HepG2 (cell line): Measurements from ENCODE around the gene PIGBOS1. TPM values are rescaled to one million over a fixed set of nuclear protein-coding genes. Genes with fewer than 3 reads are reported as not detected.

Experiments
- BATF2 ChIP-seq: sonication (generic); formaldehyde crosslinking; IDR thresholded peaks from 2 replicates; pipeline ENCODE4 v1.8.0; 2022; ENCODE audit warnings: mild to moderate bottlenecking, missing genetic modification reagents, moderate library complexity
- BCL6 ChIP-seq: IDR thresholded peaks from 2 replicates; pipeline ENCODE4 v1.6.1; 2016; ENCODE audit warnings: missing genetic modification reagents, missing compliant biosample characterization
- BRCA1 ChIP-seq: sonication (generic); formaldehyde crosslinking; IDR thresholded peaks from 2 replicates; pipeline ENCODE4 v1.4.0; 2020; ENCODE audit warnings: missing genetic modification reagents
- CTCF ChIP-seq: sonication (generic); formaldehyde crosslinking; IDR thresholded peaks from 2 replicates; pipeline ENCODE4 v1.5.0; 2020; ENCODE audit warnings: mild to moderate bottlenecking, missing genetic modification reagents, moderate library complexity
- GTF2F1 ChIP-seq: fragments of 150-350 bp; IDR thresholded peaks from 2 replicates; pipeline ENCODE4 v1.6.1; 2014; ENCODE audit warnings: low read length
- GTF3A ChIP-seq: sonication (generic); formaldehyde crosslinking; conservative IDR thresholded peaks from 2 replicates; pipeline ENCODE4 v1.4.0; 2020; ENCODE audit warnings: mild to moderate bottlenecking, missing genetic modification reagents
- HINFP ChIP-seq: sonication (generic); formaldehyde crosslinking; IDR thresholded peaks from 2 replicates; pipeline ENCODE4 v1.4.0; 2020; ENCODE audit warnings: low read depth, mild to moderate bottlenecking, missing genetic modification reagents
- HOXA5 ChIP-seq: sonication (generic); formaldehyde crosslinking; IDR thresholded peaks from 2 replicates; pipeline ENCODE4 v1.4.0; 2020; ENCODE audit warnings: missing genetic modification reagents
- IKZF5 ChIP-seq: IDR thresholded peaks from 2 replicates; pipeline ENCODE4 v1.6.1; 2018; ENCODE audit warnings: missing genetic modification reagents, mild to moderate bottlenecking, missing compliant biosample characterization
- KDM4B ChIP-seq: sonication (generic); formaldehyde crosslinking; IDR thresholded peaks from 2 replicates; pipeline ENCODE4 v1.4.0; 2020; ENCODE audit warnings: missing genetic modification reagents
- MEF2D ChIP-seq: sonication (generic); formaldehyde crosslinking; IDR thresholded peaks from 2 replicates; pipeline ENCODE4 v1.5.1; 2020; ENCODE audit warnings: mild to moderate bottlenecking, missing genetic modification reagents
- SOX13 ChIP-seq, 3 experiments: fragments of 450-650 bp in 1 of 3; sonication (generic) in 1 of 3; formaldehyde crosslinking in 1 of 3; IDR thresholded peaks in 2 of 3; conservative IDR thresholded peaks in 1 of 3; 2 replicates each; pipeline versions ENCODE4 v1.5.0 to v1.6.1; 2016 to 2020; ENCODE audit warnings: antibody characterized with exemption in 1 of 3, mild to moderate bottlenecking in 1 of 3, missing compliant biosample characterization in 1 of 3, missing genetic modification reagents in 1 of 3, moderate library complexity in 1 of 3
- STAG1 ChIP-seq: sonication (generic); formaldehyde crosslinking; IDR thresholded peaks from 2 replicates; pipeline ENCODE4 v1.4.0; 2020; ENCODE audit warnings: missing genetic modification reagents
- ZFAT ChIP-seq: sonication (generic); formaldehyde crosslinking; conservative IDR thresholded peaks from 2 replicates; pipeline ENCODE4 v1.8.1; 2023; ENCODE audit warnings: missing genetic modification reagents, inconsistent platforms
- ZFP91 ChIP-seq: sonication (generic); formaldehyde crosslinking; IDR thresholded peaks from 2 replicates; pipeline ENCODE4 v1.9.0; 2022; ENCODE audit warnings: missing genetic modification reagents, mild to moderate bottlenecking, borderline replicate concordance
- ZNF10 ChIP-seq: sonication (generic); formaldehyde crosslinking; IDR thresholded peaks from 2 replicates; pipeline ENCODE4 v1.4.0; 2020; ENCODE audit warnings: mild to moderate bottlenecking, low read depth, missing genetic modification reagents, borderline replicate concordance
- ZNF121 ChIP-seq: sonication (generic); formaldehyde crosslinking; IDR thresholded peaks from 2 replicates; pipeline ENCODE4 v1.5.0; 2020; ENCODE audit warnings: mild to moderate bottlenecking, missing genetic modification reagents
- ZNF225 ChIP-seq: sonication (generic); formaldehyde crosslinking; IDR thresholded peaks from 2 replicates; pipeline ENCODE4 v1.4.0; 2020; ENCODE audit warnings: mild to moderate bottlenecking, missing genetic modification reagents
- ZNF580 ChIP-seq: IDR thresholded peaks from 2 replicates; pipeline ENCODE4 v1.6.1; 2016; ENCODE audit warnings: low read depth, borderline replicate concordance
- ZNF597 ChIP-seq: sonication (generic); formaldehyde crosslinking; IDR thresholded peaks from 2 replicates; pipeline ENCODE4 v1.5.0; 2020; ENCODE audit warnings: missing genetic modification reagents
- ZNF775 ChIP-seq: sonication (generic); formaldehyde crosslinking; IDR thresholded peaks from 2 replicates; pipeline ENCODE4 v1.4.0; 2020; ENCODE audit warnings: missing genetic modification reagents, mild to moderate bottlenecking, moderate library complexity, borderline replicate concordance
- polyA plus RNA-seq, 8 experiments: library from polyadenylated mRNA; depleted of rRNA in 3 of 8; stranded (reverse) in 7 of 8; unstranded in 1 of 8; fragments of >200 nt; fragmentation: Illumina TruSeq in 4 of 8; extraction: Trizol in 4 of 8; gene quantifications; 2 replicates each; pipeline versions ENCODE4 v1.2.1 to v1.2.3, GENCODE V29; 2011 to 2016; ENCODE audit warnings: low read depth in 4 of 8, missing spikeins in 1 of 8, mixed read lengths in 1 of 8; ENCODE audit not compliant: insufficient read depth in 1 of 8
- total RNA-seq, 5 experiments: library from RNA; depleted of rRNA; stranded (reverse); fragments of >200 nt; fragmentation: Illumina TruSeq; extraction: Trizol; gene quantifications; 2 replicates each; pipeline ENCODE4 v1.2.3, GENCODE V29; 2016; ENCODE audit warnings: low read depth in 1 of 5

Gene PIGBOS1
- total and polyA plus RNA-seq, 2 of the 13 experiments (the other 11 are each of a cell fraction or from before 2014, with no cell fraction given): 14.8 to 22.1 TPM

- TF ChIP-seq HINFP (CRISPR knock-in tag) (0 out of 2 replicates have a peak, but pooled peaks have one; percentile 56), STAG1 (CRISPR knock-in tag) (peak; percentile 89), ZNF580 (peak; percentile 66; the same call in 1 of the 2 replicates), BRCA1 (no peak), CTCF (CRISPR knock-in tag) (peak; percentile 92), BATF2 (CRISPR knock-in tag) (no peak), HOXA5 (CRISPR knock-in tag) (0 out of 2 replicates have a peak, but pooled peaks have one; percentile 11), GTF2F1 (no peak), SOX13 (IDR thresholded peaks at IDR 0.05) (no peak), SOX13 (CRISPR knock-in tag; conservative IDR thresholded peaks at IDR 0.05 in 1 of 2, IDR thresholded peaks at IDR 0.05 in 1 of 2) (no peak), ZFP91 (no peak; the same call in 1 of the 2 replicates), GTF3A (no peak), ZNF121 (CRISPR knock-in tag) (peak; percentile 37; the same call in 1 of the 2 replicates), BCL6 (CRISPR knock-in tag) (peak; percentile 77; the same call in 1 of the 2 replicates), MEF2D (CRISPR knock-in tag) (no peak), ZNF775 (CRISPR knock-in tag) (0 out of 2 replicates have a peak, but pooled peaks have one; percentile 8), ZFAT (CRISPR knock-in tag) (no peak), ZNF10 (CRISPR knock-in tag) (no peak), IKZF5 (CRISPR knock-in tag) (0 out of 2 replicates have a peak, but pooled peaks have one; percentile 26), ZNF597 (no peak), ZNF225 (CRISPR knock-in tag) (0 out of 2 replicates have a peak, but pooled peaks have one; percentile 67), KDM4B (no peak)
Observed at GRCh38 chr15:55290528-55291057, 28.3 kb downstream of the PIGBOS1 start (continued).
